EH (cell line): Measurements from ENCODE around the gene PCGF1.
A peak's percentile ranks its signal among the peaks of the same experiment; 100 is the strongest.

Experiments used
- DNase-seq: peaks from one replicate; pipeline ENCODE4 v3.0.0-alpha.2; 2015; ENCODE audit warnings: low read depth

PCGF1 gene

GRCh38 chr2:74507145-74507925 is at the start of gene PCGF1:
Gene PCGF1, minus strand, starts transcription at chr2:74507695. Its CDS starts 27 bp downstream, at chr2:74507668.
- peak; percentile 98 for DNase-seq

GRCh38 chr2:74556831-74557370 is 49.4 kb upstream of the PCGF1 start:
- no peak for DNase-seq

- no peak for DNase-seq
Observed at GRCh38 chr2:74556159-74556558, 48.7 kb upstream of the PCGF1 start.

- no peak for DNase-seq
Observed at GRCh38 chr2:74555610-74556103, 48.2 kb upstream of the PCGF1 start.

- DNase-seq = peak; percentile 52
Observed at GRCh38 chr2:74554820-74555531, 47.5 kb upstream of the PCGF1 start.

- DNase-seq = peak; percentile 96
Observed at GRCh38 chr2:74553892-74554819, 46.7 kb upstream of the PCGF1 start, which contains the start of the genes DOK1 and LOXL3. Gene DOK1, plus strand, starts transcription at chr2:74554720. Its CDS starts 35 bp downstream, at chr2:74554755. Gene LOXL3, minus strand, starts transcription at chr2:74553942. Its CDS starts 1,308 bp downstream, at chr2:74552634.

GRCh38 chr2:74552914-74553811 is 45.7 kb upstream of the PCGF1 start:
- DNase-seq = peak; percentile 54

- DNase-seq = peak; percentile 51
Observed at GRCh38 chr2:74551942-74552913, 44.7 kb upstream of the PCGF1 start.

- DNase-seq = no peak
Observed at GRCh38 chr2:74551530-74551929, 44.0 kb upstream of the PCGF1 start.

GRCh38 chr2:74550231-74550630 is 42.7 kb upstream of the PCGF1 start:
- peak; percentile 52 for DNase-seq

- DNase-seq = peak; percentile 65
Observed at GRCh38 chr2:74548900-74549826, 41.7 kb upstream of the PCGF1 start.

GRCh38 chr2:74548285-74548899 is 40.9 kb upstream of the PCGF1 start:
- DNase-seq = no peak

GRCh38 chr2:74546004-74546403 is 38.5 kb upstream of the PCGF1 start:
- no peak for DNase-seq

- DNase-seq = no peak
Observed at GRCh38 chr2:74544634-74545033, 37.1 kb upstream of the PCGF1 start.

GRCh38 chr2:74542978-74543377 is 35.5 kb upstream of the PCGF1 start:
- DNase-seq = no peak

- no peak for DNase-seq
Observed at GRCh38 chr2:74540291-74540690, 32.8 kb upstream of the PCGF1 start.

GRCh38 chr2:74538881-74539339 is 31.4 kb upstream of the PCGF1 start:
- no peak for DNase-seq

- peak; percentile 33 for DNase-seq
Observed at GRCh38 chr2:74537140-74537539, 29.6 kb upstream of the PCGF1 start.
